ENCODE results near the gene TEX2. TPM values are rescaled to one million over a fixed set of nuclear protein-coding genes. Genes with fewer than 3 reads are reported as not detected.

TEX2 gene
- total and polyA plus RNA-seq, 2 donors (not counting 3 experiments of a cell fraction or from before 2014, with no cell fraction given): 13.3 to 25.8 TPM

DNA sequence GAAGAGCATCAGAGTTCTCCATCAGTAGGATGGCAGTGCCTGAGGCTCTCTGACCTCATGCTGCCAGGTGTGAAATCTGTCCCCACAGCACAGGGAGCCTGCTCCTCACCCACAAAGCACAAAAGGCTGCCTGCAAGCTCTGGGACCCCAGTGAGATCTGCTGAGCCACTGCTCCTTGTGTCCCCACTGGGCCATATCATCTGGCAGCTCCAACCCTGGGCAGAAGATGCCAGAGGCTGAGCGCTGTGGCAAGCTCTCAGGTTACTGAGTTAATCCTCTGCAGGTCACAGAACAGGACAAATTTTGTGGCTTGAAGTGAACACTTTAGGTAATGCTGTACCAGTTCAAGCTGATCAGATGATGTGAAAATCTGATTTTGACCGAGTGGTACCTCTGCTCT lies 106.4 kb downstream of the TEX2 start:
- Histone ChIP-seq H3K9me1 (replicated peaks; ENCODE audit: control insufficient read depth, extremely low read depth, insufficient read depth, low read length) (no peaks in the 10 kb centered on the region), H3K27me3 (ENCODE audit: control insufficient read depth in 2 of 2, insufficient read depth in 2 of 2, low read length in 2 of 2) (no peaks in the 10 kb centered on the region), H2AFZ (ENCODE audit: low read depth, low read length) (no peak overlapping the region), H3K27ac (ENCODE audit: insufficient read depth, low read depth, low read length) (no peak overlapping the region), H3K4me1 (ENCODE audit: control insufficient read depth, extremely low read depth, insufficient read depth, low read length) (peaks cover 21% of the 10 kb centered on the region), H4K20me1 (replicated peaks; ENCODE audit: control insufficient read depth, extremely low read depth, insufficient read depth, low read length) (no peaks in the 10 kb centered on the region), H3K9ac (replicated peaks; ENCODE audit: extremely low read depth, insufficient read depth, low read length) (no peak overlapping the region), H3K9me3 (replicated peaks; ENCODE audit: control insufficient read depth, insufficient read depth, low read length) (no peaks in the 10 kb centered on the region), H3K79me2 (ENCODE audit: control insufficient read depth, insufficient read depth, low read length) (no peaks in the 10 kb centered on the region), H3K4me3 (replicated peaks in 1 of 3; ENCODE audit: insufficient read depth in 1 of 3, low read depth in 1 of 3, low read length in 3 of 3) (no peak overlapping the region), H3K36me3 (ENCODE audit: control insufficient read depth in 2 of 2, extremely low read depth in 1 of 2, insufficient read depth in 2 of 2, low read length in 2 of 2) (no peaks in the 10 kb centered on the region), H3K4me2 (ENCODE audit: insufficient read depth, low read length) (no peak overlapping the region)
- BruUV-seq (replicated peaks): no TSS peak
- POLR2A ChIA-PET: interaction anchor here (1.6 kb wide), 1 partner anchor 11 kb away, joined by 7 read pairs; no protein-coding TSS in a partner anchor
- FAIRE-seq (no peak), DNase-seq (ENCODE audit: low read depth, low spot score) (no peak)
- TF ChIP-seq GATA2 (IDR thresholded peaks at IDR 0.05; ENCODE audit: insufficient read depth, insufficient read length, low read depth, low read length): no peak
- TF ChIP-seq CTCF (IDR thresholded peaks at IDR 0.05; ENCODE audit: extremely low read depth in 1 of 2, insufficient read depth in 1 of 2, low read depth in 1 of 2, low read length in 2 of 2): no peak
- no peak for TF ChIP-seq MAX (IDR thresholded peaks at IDR 0.05; ENCODE audit: insufficient read depth, insufficient read length)
- TF ChIP-seq MYC (IDR thresholded peaks at IDR 0.05; ENCODE audit: low read depth, low read length): no peak
- TF ChIP-seq JUN (IDR thresholded peaks at IDR 0.05; ENCODE audit: borderline replicate concordance, insufficient read depth, insufficient read length, low read depth): no peak
- TF ChIP-seq POLR2AphosphoS5 (IDR thresholded peaks at IDR 0.05; ENCODE audit: insufficient read depth, low read depth, low read length): no peak
- no peak for TF ChIP-seq FOS (IDR thresholded peaks at IDR 0.05; ENCODE audit: borderline replicate concordance, insufficient read depth, low read length)
- TF ChIP-seq POLR2A (IDR thresholded peaks at IDR 0.05; ENCODE audit: low read depth, low read length): no peak
- TF ChIP-seq EZH2 (IDR thresholded peaks at IDR 0.05; ENCODE audit: borderline replicate concordance, low read depth, low read length, severe bottlenecking): no peak
- CTCF ChIA-PET: interaction anchor here (1.2 to 1.6 kb wide), 2 partner anchors 23 to 166 kb away, joined by 3 to 5 read pairs; no protein-coding TSS in a partner anchor
- intact Hi-C loops (cut with micrococcal nuclease) (no loop called here), dilution Hi-C loops (cut with MboI; ENCODE audit: extremely low pct_ligation_motif_present, low sequenced_read_pairs) (no loop called here)

All from endothelial cell of umbilical vein (primary cell).